ENCODE results near the gene SETSIP.

GRCh38 chr1:92030656-92031107 lies 44.5 kb downstream of the SETSIP start:
- TF ChIP-seq CTCF (conservative IDR thresholded peaks at IDR 0.05 in 1 of 2, IDR thresholded peaks at IDR 0.05 in 1 of 2; ENCODE audit: low read depth in 1 of 2, low read length in 2 of 2) (no peak), EZH2 (IDR thresholded peaks at IDR 0.05; ENCODE audit: low read length, missing control alignments) (no peak)
